Measurements from ENCODE around the gene GSTA4. TPM values are rescaled to one million over a fixed set of nuclear protein-coding genes. Genes with fewer than 3 reads are reported as not detected.
A peak's percentile ranks its signal among the peaks of the same experiment; 100 is the strongest.

Gene GSTA4
- total and polyA plus RNA-seq, 2 of the 13 experiments (the other 11 are each of a cell fraction or from before 2014, with no cell fraction given): 34.1 to 53.6 TPM

- Histone ChIP-seq H3K27me3 (ENCODE audit: control insufficient read depth in 1 of 2, insufficient read depth in 2 of 2, low read length in 2 of 2) (peaks cover 0 to 13% of the 10 kb centered on the region in 2 experiments; a peak in 2 of 5 replicates), H3K27ac (ENCODE audit: extremely low read length, insufficient read depth, low read length) (no peak overlapping the region), H3K79me2 (ENCODE audit: insufficient read depth, low read length) (no peaks in the 10 kb centered on the region), H4K20me1 (ENCODE audit: insufficient read depth, low read length) (no peaks in the 10 kb centered on the region), H3K4me2 (ENCODE audit: low read depth, low read length) (no peak overlapping the region; the same call in 1 of the 2 replicates), H3K4me3 (replicated peaks in 1 of 3; ENCODE audit: insufficient read depth in 1 of 3, low read depth in 2 of 3, low read length in 3 of 3) (no peak overlapping the region), H3K9me3 (ENCODE audit: low read length) (no peaks in the 10 kb centered on the region), H3K4me1 (ENCODE audit: insufficient read depth, low read length) (peaks cover 21% of the 10 kb centered on the region), H2AFZ (ENCODE audit: low read length) (no peak overlapping the region), H3K36me3 (replicated peaks in 1 of 2; ENCODE audit: control insufficient read depth in 1 of 2, insufficient read depth in 2 of 2, low read length in 2 of 2) (no peaks in the 10 kb centered on the region), H3K9ac (ENCODE audit: insufficient read depth, low read depth, low read length) (no peak overlapping the region)
- POLR2A ChIA-PET: no interaction called here
- 33% methylated on average over 4 of the region's 4 CpGs for WGBS (ENCODE audit: low lambda C conversion rate)
- TF ChIP-seq NR2F1 (CRISPR knock-in tag; IDR thresholded peaks at IDR 0.05) (no peak), ZNF576 (CRISPR knock-in tag; IDR thresholded peaks at IDR 0.05) (no peak), ZNF121 (CRISPR knock-in tag; IDR thresholded peaks at IDR 0.05) (peak; percentile 53; the same call in 1 of the 2 replicates), PHF5A (CRISPR knock-in tag; IDR thresholded peaks at IDR 0.05; ENCODE audit: low read depth, unreplicated experiment) (no peak), SNRNP70 (IDR thresholded peaks at IDR 0.05; ENCODE audit: low read depth, low read length) (no peak), PPARG (CRISPR knock-in tag; conservative IDR thresholded peaks at IDR 0.05) (no peak), ZEB1 (IDR thresholded peaks at IDR 0.05; ENCODE audit: insufficient replicate concordance, low read depth) (no peak), THRA (CRISPR knock-in tag; IDR thresholded peaks at IDR 0.05; ENCODE audit: borderline replicate concordance) (no peak)
- no TSS peak for BruUV-seq (replicated peaks)
- in situ Hi-C loops (cut with HindIII; ENCODE audit: extremely low pct_ligation_motif_present, low pct_unique_long_range_greater_than_20kb): no loop called here
- DNase-seq (ENCODE audit: low spot score) (no peak), FAIRE-seq (no peak), ATAC-seq (no peak)
- CTCF ChIA-PET (ENCODE audit: low intra/inter-chr PET ratio, low total read pairs): no interaction called here
- intact Hi-C loops (cut with micrococcal nuclease; ENCODE audit: unreplicated experiment): no loop called here
Observed at GRCh38 chr6:52965380-52965779, 29.7 kb downstream of the GSTA4 start.
